ENCODE results near the gene BAG1. TPM values are rescaled to one million over a fixed set of nuclear protein-coding genes. Genes with fewer than 3 reads are reported as not detected.

Gene BAG1
- total and polyA plus RNA-seq, 3 donors from 2014 or later = 96.6 to 203 (median 147) TPM

GRCh38 chr9:33295571-33295970, 31.1 kb upstream of the BAG1 start:
- peaks cover 27% of the 10 kb centered on the region for H3K4me1 ChIP-seq
- H3K27me3 ChIP-seq = no peaks in the 10 kb centered on the region
- no peak for TF ChIP-seq POLR2A (IDR thresholded peaks at IDR 0.05)
- no peak for DNase-seq
- WGBS, 2 donors = 90 to 92% methylated on average over 2 of the region's 2 CpGs
- intact Hi-C loops (cut with DNase I; ENCODE audit: low total_unique reads) = no loop called here
- H3K4me3 ChIP-seq = no peak overlapping the region
- H3K9me3 ChIP-seq = no peaks in the 10 kb centered on the region
- H3K36me3 ChIP-seq (ENCODE audit: low read depth, missing control alignments) = no peaks in the 10 kb centered on the region
- H3K27ac ChIP-seq = no peak overlapping the region

GRCh38 chr9:33294670-33295432, 30.3 kb upstream of the BAG1 start:
- no peak overlapping the region for H3K27ac ChIP-seq
- no peak overlapping the region for H3K4me3 ChIP-seq
- peaks cover 27% of the 10 kb centered on the region for H3K4me1 ChIP-seq
- no peaks in the 10 kb centered on the region for H3K27me3 ChIP-seq
- no peaks in the 10 kb centered on the region for H3K36me3 ChIP-seq (ENCODE audit: low read depth, missing control alignments)
- H3K9me3 ChIP-seq = no peaks in the 10 kb centered on the region
- TF ChIP-seq CTCF (IDR thresholded peaks at IDR 0.05) (no peak), POLR2A (IDR thresholded peaks at IDR 0.05) (no peak)
- DNase-seq = no peak
- WGBS, 2 donors = 85 to 87% methylated on average over 12 of the region's 12 CpGs
- intact Hi-C loops (cut with DNase I; ENCODE audit: low total_unique reads) = no loop called here

DNA sequence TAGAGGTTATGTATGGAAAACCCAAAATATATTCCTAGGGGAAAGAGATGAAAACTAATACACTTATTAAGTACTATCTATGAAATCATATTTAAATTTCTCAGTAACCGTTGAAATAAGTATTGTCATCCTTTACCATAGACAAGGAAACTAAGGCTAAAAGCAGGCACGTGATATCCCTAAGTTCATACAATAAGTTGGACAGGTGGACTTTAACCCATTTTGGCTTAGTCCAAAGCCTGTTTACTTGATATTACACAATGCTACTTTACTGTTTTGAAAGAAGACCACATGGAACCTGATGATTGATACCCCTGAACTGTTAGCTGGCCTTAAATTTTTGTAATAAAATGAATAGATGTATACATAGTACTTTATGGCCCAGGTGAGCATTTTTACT, 29.3 kb upstream of the BAG1 start:
- no peak overlapping the region for H3K27ac ChIP-seq
- no peak overlapping the region for H3K4me3 ChIP-seq
- WGBS, 2 donors = 93 to 95% methylated on average over 2 of the region's 2 CpGs
- no peak for DNase-seq
- H3K27me3 ChIP-seq = no peaks in the 10 kb centered on the region
- intact Hi-C loops (cut with DNase I; ENCODE audit: low total_unique reads) = no loop called here
- H3K36me3 ChIP-seq (ENCODE audit: low read depth, missing control alignments) = no peaks in the 10 kb centered on the region
- no peaks in the 10 kb centered on the region for H3K9me3 ChIP-seq
- peaks cover 30% of the 10 kb centered on the region for H3K4me1 ChIP-seq
- no peak for TF ChIP-seq POLR2A (IDR thresholded peaks at IDR 0.05)
- no peak for TF ChIP-seq CTCF (IDR thresholded peaks at IDR 0.05)

GRCh38 chr9:33291901-33292300, 27.4 kb upstream of the BAG1 start:
- intact Hi-C loops (cut with DNase I; ENCODE audit: low total_unique reads) = no loop called here
- no peak for DNase-seq
- Histone ChIP-seq H3K4me3 (no peak overlapping the region), H3K9me3 (no peaks in the 10 kb centered on the region), H3K27me3 (no peaks in the 10 kb centered on the region), H3K4me1 (peaks cover 23% of the 10 kb centered on the region), H3K27ac (no peak overlapping the region), H3K36me3 (ENCODE audit: low read depth, missing control alignments) (no peaks in the 10 kb centered on the region)
- WGBS, 2 donors = 73 to 76% methylated on average over 5 of the region's 5 CpGs
- TF ChIP-seq POLR2A (IDR thresholded peaks at IDR 0.05) (no peak), CTCF (IDR thresholded peaks at IDR 0.05) (no peak)

DNA sequence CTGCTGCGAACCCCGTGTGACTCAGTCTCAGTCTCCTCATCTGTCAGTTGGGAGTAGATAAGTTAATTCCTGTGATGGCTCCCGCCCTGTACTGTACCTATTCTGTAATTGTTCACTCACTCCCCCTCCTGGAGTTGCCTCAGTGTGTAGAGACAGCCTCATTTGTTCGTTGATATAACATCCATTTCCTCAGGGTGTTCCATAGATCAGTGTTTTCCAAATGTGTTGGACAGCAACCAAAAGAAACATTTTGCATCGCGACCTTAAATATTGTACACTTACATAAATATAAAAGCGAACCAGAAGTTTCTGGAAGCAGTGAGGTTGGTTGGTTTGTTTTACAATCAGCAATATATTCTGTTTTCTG, 26.5 kb upstream of the BAG1 start:
- H3K27ac ChIP-seq = peak overlapping the region; percentile 89 to 95
- H3K4me1 ChIP-seq = peaks cover 23% of the 10 kb centered on the region
- peak overlapping the region; percentile 73 to 86 for H3K4me3 ChIP-seq
- no peaks in the 10 kb centered on the region for H3K27me3 ChIP-seq
- no peaks in the 10 kb centered on the region for H3K36me3 ChIP-seq (ENCODE audit: low read depth, missing control alignments)
- no peak for DNase-seq
- intact Hi-C loops (cut with DNase I; ENCODE audit: low total_unique reads) = no loop called here
- TF ChIP-seq CTCF (IDR thresholded peaks at IDR 0.05) = no peak
- no peak for TF ChIP-seq POLR2A (IDR thresholded peaks at IDR 0.05)
- WGBS, 2 donors = 7 to 14% methylated on average over 6 to 7 of the region's 7 CpGs
- no peaks in the 10 kb centered on the region for H3K9me3 ChIP-seq
